ENCODE measurements around the gene NRIP1. TPM values are rescaled to one million over a fixed set of nuclear protein-coding genes. Genes with fewer than 3 reads are reported as not detected.

The NRIP1 gene
- total RNA-seq, 4 donors from 2014 or later: 35.7 to 63.7 (median 41.0) TPM

- H3K27ac ChIP-seq: peak overlapping the region in 2 of 4 donors; percentile 4 to 51
- in situ Hi-C loops (cut with MboI; ENCODE audit: low sequenced_read_pairs in 4 of 4): loop anchor here in 2 of 4 donors (25.0 kb wide), 2 partner anchors 190 to 665 kb away; partner anchors contain the start of gene HSPA13 (in 1 of the 2)
- H3K4me1 ChIP-seq: peaks cover 70 to 82% of the 10 kb centered on the region in 2 donors
- no peaks in the 10 kb centered on the region for H3K9me3 ChIP-seq
- TF ChIP-seq POLR2A (IDR thresholded peaks at IDR 0.05) (no peak), CTCF (IDR thresholded peaks at IDR 0.05 in 4 of 5, conservative IDR thresholded peaks at IDR 0.05 in 1 of 5) (no peak)
- ATAC-seq: peak in 1 of 2 donors; percentile 58
- no peak for DNase-seq
- intact Hi-C loops (cut with DNase I; ENCODE audit: low total_unique reads): no loop called here
- no peaks in the 10 kb centered on the region for H3K36me3 ChIP-seq
- peak overlapping the region in 1 of 4 donors; percentile 29 for H3K4me3 ChIP-seq
- no peaks in the 10 kb centered on the region for H3K27me3 ChIP-seq
Measured at GRCh38 chr21:15051644-15052458, 12.9 kb downstream of the NRIP1 start.

GRCh38 chr21:15050568-15051377, 14.0 kb downstream of the NRIP1 start:
- intact Hi-C loops (cut with DNase I; ENCODE audit: low total_unique reads) (no loop called here), in situ Hi-C loops (cut with MboI; ENCODE audit: low sequenced_read_pairs in 4 of 4) (loop anchor here in 2 of 4 donors (25.0 kb wide), 2 partner anchors 188 to 663 kb away; partner anchors contain the start of gene HSPA13 (in 1 of the 2))
- no peak for DNase-seq
- no peak for ATAC-seq
- H3K4me1 ChIP-seq: peaks cover 63 to 73% of the 10 kb centered on the region in 2 donors
- TF ChIP-seq POLR2A (IDR thresholded peaks at IDR 0.05): no peak
- no peak for TF ChIP-seq CTCF (IDR thresholded peaks at IDR 0.05 in 4 of 5, conservative IDR thresholded peaks at IDR 0.05 in 1 of 5)
- H3K27ac ChIP-seq: peak overlapping the region in 1 of 4 donors; percentile 51
- no peaks in the 10 kb centered on the region for H3K9me3 ChIP-seq
- H3K36me3 ChIP-seq: no peaks in the 10 kb centered on the region
- H3K27me3 ChIP-seq: no peaks in the 10 kb centered on the region
- H3K4me3 ChIP-seq: no peak overlapping the region

- ATAC-seq (no peak), DNase-seq (no peak)
- Histone ChIP-seq H3K4me1 (peaks cover 24 to 29% of the 10 kb centered on the region in 2 donors), H3K4me3 (no peak overlapping the region), H3K36me3 (peaks cover 0 to 19% of the 10 kb centered on the region in 2 donors), H3K27me3 (no peaks in the 10 kb centered on the region), H3K9me3 (no peaks in the 10 kb centered on the region), H3K27ac (no peak overlapping the region)
- in situ Hi-C loops (cut with MboI; ENCODE audit: low sequenced_read_pairs in 4 of 4) (no loop called here), intact Hi-C loops (cut with DNase I; ENCODE audit: low total_unique reads) (no loop called here)
- no peak for TF ChIP-seq POLR2A (IDR thresholded peaks at IDR 0.05)
- TF ChIP-seq CTCF (IDR thresholded peaks at IDR 0.05 in 4 of 5, conservative IDR thresholded peaks at IDR 0.05 in 1 of 5): no peak
Measured at GRCh38 chr21:15045017-15045416, 19.8 kb downstream of the NRIP1 start.

- no peak for ATAC-seq
- intact Hi-C loops (cut with DNase I; ENCODE audit: low total_unique reads): no loop called here
Measured at GRCh38 chr21:15042531-15042930, 22.3 kb downstream of the NRIP1 start.

More at GRCh38 chr21:15042531-15042930, 22.3 kb downstream of the NRIP1 start:
- no peaks in the 10 kb centered on the region for H3K9me3 ChIP-seq
- no peak overlapping the region for H3K27ac ChIP-seq
- peaks cover 0 to 26% of the 10 kb centered on the region in 2 donors for H3K36me3 ChIP-seq
- peaks cover 10 to 14% of the 10 kb centered on the region in 2 donors for H3K4me1 ChIP-seq
- H3K4me3 ChIP-seq: no peak overlapping the region
- H3K27me3 ChIP-seq: no peaks in the 10 kb centered on the region
- in situ Hi-C loops (cut with MboI; ENCODE audit: low sequenced_read_pairs in 4 of 4): no loop called here
- DNase-seq: no peak
- no peak for TF ChIP-seq POLR2A (IDR thresholded peaks at IDR 0.05)
- no peak for TF ChIP-seq CTCF (IDR thresholded peaks at IDR 0.05 in 4 of 5, conservative IDR thresholded peaks at IDR 0.05 in 1 of 5)

Measured in gastrocnemius medialis (tissue), 4 donors.